Effector memory CD4-positive, alpha-beta T cell (primary cell): ENCODE measurements around the gene KIAA1328.

Source experiments
- DNase-seq, 3 donors: peaks; one replicate each; pipeline ENCODE4 v3.0.0-alpha.2; 2020
- H3K27ac ChIP-seq: 2 replicates; pipeline ENCODE4 v1.7.0; 2013; ENCODE audit warnings: mild to moderate bottlenecking, low read length, moderate library complexity; ENCODE audit not compliant: insufficient read depth, poor library complexity, severe bottlenecking
- H3K27me3 ChIP-seq: replicated peaks from 2 replicates; pipeline ENCODE4 v1.7.0; 2013; ENCODE audit warnings: mild to moderate bottlenecking, low read length; ENCODE audit not compliant: insufficient read depth, control insufficient read depth, poor library complexity, severe bottlenecking
- H3K36me3 ChIP-seq: 2 replicates; pipeline ENCODE4 v1.7.0; 2013; ENCODE audit warnings: mild to moderate bottlenecking, low read length, moderate library complexity; ENCODE audit not compliant: control insufficient read depth, insufficient read depth
- H3K4me1 ChIP-seq: 2 replicates; pipeline ENCODE4 v1.7.0; 2013; ENCODE audit warnings: low read length, mild to moderate bottlenecking; ENCODE audit not compliant: control insufficient read depth, insufficient read depth, poor library complexity, severe bottlenecking
- H3K4me3 ChIP-seq: 2 replicates; pipeline ENCODE4 v1.7.0; 2013; ENCODE audit warnings: low read length, low read depth, mild to moderate bottlenecking; ENCODE audit not compliant: insufficient read depth, poor library complexity, severe bottlenecking
- H3K9me3 ChIP-seq: 2 replicates; pipeline ENCODE4 v1.7.0; 2013; ENCODE audit warnings: mild to moderate bottlenecking, low read length, moderate library complexity; ENCODE audit not compliant: control insufficient read depth

Gene KIAA1328

DNA sequence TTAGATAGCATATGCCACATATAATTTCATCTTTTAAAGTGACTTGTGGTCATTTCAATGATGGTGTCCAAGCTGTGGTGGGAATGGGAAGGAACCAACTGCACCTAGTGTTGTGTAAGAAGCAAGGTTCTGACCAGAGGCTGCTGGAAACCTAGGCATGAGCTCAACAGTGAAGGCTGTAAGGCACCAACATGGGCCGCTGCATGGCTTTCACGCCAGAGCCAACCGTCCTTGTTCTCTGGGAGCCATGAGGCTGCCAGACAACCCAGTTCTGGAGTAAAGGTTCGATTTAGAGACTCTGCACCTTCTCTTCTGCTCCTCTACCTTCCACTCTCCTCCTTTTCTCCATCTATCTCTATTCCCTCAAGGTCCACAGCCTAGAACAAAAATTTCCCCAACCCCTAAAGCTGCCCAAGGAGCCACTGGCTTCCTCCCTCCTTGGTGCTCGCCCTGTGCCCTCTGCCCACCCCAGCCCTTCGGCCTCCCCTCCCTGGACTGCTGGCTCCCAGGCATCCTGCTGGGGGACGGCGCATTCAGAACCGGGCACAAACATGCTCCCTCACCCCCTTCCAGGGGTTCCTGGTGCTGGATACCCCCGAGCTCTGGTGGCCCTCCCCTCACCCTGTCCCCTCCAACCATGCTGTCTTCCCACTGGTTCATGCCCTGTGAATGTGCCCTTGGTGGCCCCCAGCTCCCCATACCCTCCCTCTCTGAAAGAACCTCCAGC, 431.6 kb downstream of the KIAA1328 start:
- Histone ChIP-seq H3K27me3 (peaks cover under 1% of the 10 kb centered on the region), H3K4me3 (no peak overlapping the region), H3K36me3 (no peaks in the 10 kb centered on the region), H3K27ac (no peak overlapping the region), H3K9me3 (no peaks in the 10 kb centered on the region), H3K4me1 (no peaks in the 10 kb centered on the region)
- DNase-seq, result no peak

DNA sequence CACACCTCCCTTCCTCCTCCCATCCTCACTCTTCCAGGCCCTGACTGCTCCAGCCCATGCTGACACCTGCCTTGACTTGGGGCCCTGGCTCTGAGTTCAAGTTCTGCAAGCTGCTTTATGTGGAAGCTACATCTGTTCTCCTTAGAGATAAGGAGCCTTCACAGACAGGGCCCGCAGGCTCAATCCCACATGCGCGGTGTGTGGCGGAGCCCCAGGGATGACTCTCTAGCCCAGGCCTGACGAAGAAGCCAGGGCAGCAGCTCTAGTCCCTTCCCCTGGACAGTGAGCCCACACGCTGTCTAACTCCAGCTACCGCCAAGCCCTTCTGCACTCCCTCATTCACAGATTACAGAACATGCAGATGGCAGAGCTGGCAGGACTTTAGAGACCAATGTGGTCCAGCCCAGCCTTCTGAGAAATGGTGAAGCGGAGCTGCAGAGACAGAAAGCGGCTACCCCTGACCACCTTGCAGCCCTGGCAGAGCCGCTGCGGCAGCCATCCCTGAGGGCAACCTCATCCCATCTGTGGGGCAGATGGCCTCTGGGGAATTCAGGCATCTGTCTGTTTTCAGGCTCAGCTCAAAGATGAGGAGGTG, 432.4 kb downstream of the KIAA1328 start:
- no peaks in the 10 kb centered on the region for H3K4me1 ChIP-seq
- no peak overlapping the region for H3K4me3 ChIP-seq
- H3K36me3 ChIP-seq, result no peaks in the 10 kb centered on the region
- no peak for DNase-seq
- H3K9me3 ChIP-seq, result no peaks in the 10 kb centered on the region
- no peak overlapping the region for H3K27ac ChIP-seq
- H3K27me3 ChIP-seq, result no peaks in the 10 kb centered on the region

- Histone ChIP-seq H3K36me3 (no peaks in the 10 kb centered on the region), H3K27ac (no peak overlapping the region), H3K27me3 (no peaks in the 10 kb centered on the region), H3K4me1 (no peaks in the 10 kb centered on the region), H3K4me3 (no peak overlapping the region), H3K9me3 (no peaks in the 10 kb centered on the region)
- no peak for DNase-seq
Observed at GRCh38 chr18:37261988-37262387, 433.1 kb downstream of the KIAA1328 start.

- Histone ChIP-seq H3K36me3 (no peaks in the 10 kb centered on the region), H3K27me3 (no peaks in the 10 kb centered on the region), H3K9me3 (no peaks in the 10 kb centered on the region), H3K27ac (no peak overlapping the region), H3K4me3 (no peak overlapping the region), H3K4me1 (no peaks in the 10 kb centered on the region)
- DNase-seq, result no peak
Observed at GRCh38 chr18:37264956-37265355, 436.0 kb downstream of the KIAA1328 start.

DNA sequence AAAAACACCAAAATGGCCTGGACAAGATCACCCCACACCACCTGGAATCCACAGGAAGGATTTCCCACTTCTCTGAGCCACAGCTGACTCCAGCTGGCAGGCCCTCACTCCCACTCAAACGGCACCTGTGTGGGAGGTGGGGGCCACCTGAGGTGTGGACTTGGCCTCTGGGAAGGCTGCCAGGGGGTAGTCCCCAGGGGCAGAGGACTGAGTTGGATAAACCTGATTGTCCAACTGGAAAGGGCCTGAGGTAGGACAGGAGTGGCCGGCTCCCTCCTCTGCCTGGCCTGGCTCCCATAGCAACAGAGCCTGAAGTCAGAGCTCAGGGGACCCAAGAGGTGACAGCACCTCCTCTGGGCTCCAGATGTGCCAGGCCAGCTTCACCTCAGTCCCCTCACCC, 436.5 kb downstream of the KIAA1328 start:
- no peak for DNase-seq

DNA sequence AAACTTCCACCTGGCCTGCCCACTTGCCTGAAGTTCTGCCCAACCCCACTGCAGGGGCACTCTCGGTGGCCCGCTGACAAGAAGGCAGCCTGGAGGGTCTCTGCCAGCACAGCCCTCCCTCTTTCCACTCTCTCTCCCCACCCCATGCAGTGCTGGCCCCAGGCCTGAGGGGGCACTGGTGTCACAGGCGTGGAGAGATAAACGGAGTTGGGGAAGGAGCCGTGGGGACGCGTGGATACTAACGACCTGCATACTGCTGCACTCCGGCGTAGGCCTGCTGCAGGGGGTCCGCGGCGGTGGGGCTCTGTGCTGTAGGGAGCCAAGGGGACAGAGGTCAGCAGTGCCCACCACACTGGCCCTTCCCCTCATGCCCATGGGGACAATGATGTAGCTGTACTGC, 437.4 kb downstream of the KIAA1328 start:
- H3K4me1 ChIP-seq, result no peaks in the 10 kb centered on the region
- H3K27me3 ChIP-seq, result no peaks in the 10 kb centered on the region
- no peak for DNase-seq
- H3K4me3 ChIP-seq, result no peak overlapping the region
- no peaks in the 10 kb centered on the region for H3K36me3 ChIP-seq
- no peak overlapping the region for H3K27ac ChIP-seq
- no peaks in the 10 kb centered on the region for H3K9me3 ChIP-seq

More for the DNA sequence above, 436.5 kb downstream of the KIAA1328 start:
- Histone ChIP-seq H3K4me3 (no peak overlapping the region), H3K36me3 (no peaks in the 10 kb centered on the region), H3K27ac (no peak overlapping the region), H3K27me3 (no peaks in the 10 kb centered on the region), H3K9me3 (no peaks in the 10 kb centered on the region), H3K4me1 (no peaks in the 10 kb centered on the region)

GRCh38 chr18:37270038-37270665, 441.2 kb downstream of the KIAA1328 start:
- no peak for DNase-seq
- H3K36me3 ChIP-seq, result no peaks in the 10 kb centered on the region
- no peaks in the 10 kb centered on the region for H3K27me3 ChIP-seq
- no peaks in the 10 kb centered on the region for H3K9me3 ChIP-seq
- H3K4me3 ChIP-seq, result no peak overlapping the region
- H3K27ac ChIP-seq, result no peak overlapping the region
- H3K4me1 ChIP-seq, result no peaks in the 10 kb centered on the region

- DNase-seq, result no peak
- Histone ChIP-seq H3K36me3 (no peaks in the 10 kb centered on the region), H3K4me3 (no peak overlapping the region), H3K27ac (no peak overlapping the region), H3K27me3 (no peaks in the 10 kb centered on the region), H3K9me3 (no peaks in the 10 kb centered on the region), H3K4me1 (no peaks in the 10 kb centered on the region)
Observed at GRCh38 chr18:37270666-37271052, 441.7 kb downstream of the KIAA1328 start.

DNA sequence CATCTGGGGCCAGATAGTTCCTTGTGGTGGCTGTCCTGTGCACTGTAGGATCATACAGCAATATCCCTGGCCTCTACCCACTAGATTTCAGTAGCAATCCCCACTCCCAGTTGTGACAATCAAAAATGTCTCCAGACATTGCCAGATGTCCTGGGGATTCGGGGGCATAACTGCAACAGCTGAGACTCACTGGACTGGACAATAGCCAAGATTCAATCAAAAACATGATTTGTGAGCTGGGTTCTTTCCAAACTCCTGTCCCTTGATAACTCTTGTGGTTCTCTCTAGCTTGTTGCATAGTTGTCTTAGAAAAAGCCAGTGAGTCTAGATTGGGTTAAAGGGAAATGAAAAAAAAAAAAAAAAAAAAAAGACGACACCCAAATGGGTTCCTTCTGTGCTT, 443.3 kb downstream of the KIAA1328 start:
- Histone ChIP-seq H3K4me3 (no peak overlapping the region), H3K4me1 (no peaks in the 10 kb centered on the region), H3K9me3 (no peaks in the 10 kb centered on the region), H3K27ac (no peak overlapping the region), H3K36me3 (no peaks in the 10 kb centered on the region), H3K27me3 (no peaks in the 10 kb centered on the region)
- no peak for DNase-seq

DNA sequence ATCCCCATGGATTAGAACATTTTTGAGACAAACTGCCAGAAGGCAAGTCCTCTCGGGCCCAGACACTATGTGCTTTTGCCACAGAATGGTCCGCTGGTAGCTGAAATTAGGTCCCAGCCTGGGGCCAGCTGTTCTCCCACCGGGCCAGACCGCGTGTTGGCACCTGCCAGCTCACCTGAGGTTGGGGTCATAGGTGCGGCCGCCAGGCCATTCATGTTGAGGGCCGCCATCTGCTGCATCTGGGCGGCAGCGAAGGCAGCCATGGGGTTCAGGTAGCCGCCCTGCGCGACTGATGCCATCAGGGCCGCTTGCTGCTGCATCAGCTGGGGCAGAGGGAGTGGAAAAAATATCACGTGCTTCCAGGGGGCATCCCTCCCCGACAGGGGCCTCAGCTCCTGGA, 443.9 kb downstream of the KIAA1328 start:
- Histone ChIP-seq H3K27me3 (no peaks in the 10 kb centered on the region), H3K9me3 (no peaks in the 10 kb centered on the region), H3K4me3 (no peak overlapping the region)

More for the DNA sequence above, 443.9 kb downstream of the KIAA1328 start:
- H3K4me1 ChIP-seq, result no peaks in the 10 kb centered on the region
- no peaks in the 10 kb centered on the region for H3K36me3 ChIP-seq
- DNase-seq, result no peak
- no peak overlapping the region for H3K27ac ChIP-seq
